AG09309 (cell line): ENCODE results near the gene SPATA33.

Experiments used
- DNase-seq: peaks from one replicate; pipeline ENCODE4 v3.0.0-alpha.2; 2010; ENCODE audit warnings: low read depth
- H3K4me3 ChIP-seq: 2 replicates; pipeline ENCODE4 v1.5.1; 2011; ENCODE audit warnings: mild to moderate bottlenecking, low read depth, low read length, moderate library complexity; ENCODE audit not compliant: control insufficient read depth
- CTCF ChIP-seq: IDR thresholded peaks from 2 replicates; pipeline ENCODE4 v1.5.1; 2011; ENCODE audit warnings: mild to moderate bottlenecking, low read depth, low read length, inconsistent platforms; ENCODE audit not compliant: insufficient read depth, control insufficient read depth; ENCODE audit errors: missing control alignments

The SPATA33 gene

DNA sequence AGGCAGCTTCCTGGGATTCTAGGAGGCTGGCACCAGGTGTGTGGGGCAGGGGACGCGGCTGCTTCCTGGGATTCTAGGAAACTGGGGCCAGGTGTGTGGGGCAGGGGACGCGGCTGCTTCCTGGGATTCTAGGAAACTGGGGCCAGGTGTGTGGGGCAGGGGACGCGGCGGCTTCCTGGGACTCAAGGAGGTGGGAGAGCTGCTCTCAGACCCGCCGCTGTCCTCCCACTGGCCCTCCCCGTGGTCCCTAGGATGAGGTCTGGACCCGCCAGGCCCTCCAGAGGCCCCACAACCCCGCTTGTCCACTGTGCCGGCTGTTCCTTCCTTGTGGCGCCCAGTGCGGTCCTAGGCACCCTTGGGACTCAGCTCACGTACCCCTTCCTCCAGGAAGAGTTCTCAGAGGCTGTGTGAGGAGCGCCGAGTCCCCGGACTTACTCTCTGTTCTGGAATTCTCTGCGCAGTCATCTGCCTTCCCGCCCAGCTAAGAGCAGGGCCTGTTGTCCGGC, 43.6 kb upstream of the SPATA33 start:
- TF ChIP-seq CTCF, result no peak
- H3K4me3 ChIP-seq, result no peak overlapping the region
- no peak for DNase-seq

- TF ChIP-seq CTCF, result no peak
- no peak overlapping the region for H3K4me3 ChIP-seq
Observed at GRCh38 chr16:89615176-89615575, 42.5 kb upstream of the SPATA33 start.

GRCh38 chr16:89615596-89616090, 42.0 kb upstream of the SPATA33 start:
- TF ChIP-seq CTCF, result peak; percentile 83
- H3K4me3 ChIP-seq, result no peak overlapping the region

More at GRCh38 chr16:89615176-89615575, 42.5 kb upstream of the SPATA33 start:
- no peak for DNase-seq

DNA sequence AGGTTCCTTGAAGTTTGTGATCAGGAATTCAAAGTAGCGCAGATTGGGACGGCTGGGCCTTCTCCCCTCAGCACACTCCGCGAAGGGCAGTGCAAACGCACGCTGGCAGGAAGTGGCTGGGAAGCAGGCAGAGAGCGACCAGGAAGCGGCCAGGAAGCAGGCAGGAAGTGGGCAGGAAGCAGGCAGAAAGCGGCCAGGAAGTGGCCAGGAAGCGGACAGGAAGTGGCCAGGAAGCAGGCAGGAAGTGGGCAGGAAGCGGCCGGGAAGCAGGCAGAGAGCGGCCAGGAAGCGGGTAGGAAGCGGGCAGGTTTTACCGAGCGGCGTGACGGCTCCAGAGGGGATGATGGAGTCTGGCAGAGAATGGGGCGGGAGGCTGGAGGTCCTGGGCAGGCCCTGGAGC, 41.0 kb upstream of the SPATA33 start:
- no peak for TF ChIP-seq CTCF
- DNase-seq, result no peak
- no peak overlapping the region for H3K4me3 ChIP-seq

More at GRCh38 chr16:89615596-89616090, 42.0 kb upstream of the SPATA33 start:
- DNase-seq, result no peak

DNA sequence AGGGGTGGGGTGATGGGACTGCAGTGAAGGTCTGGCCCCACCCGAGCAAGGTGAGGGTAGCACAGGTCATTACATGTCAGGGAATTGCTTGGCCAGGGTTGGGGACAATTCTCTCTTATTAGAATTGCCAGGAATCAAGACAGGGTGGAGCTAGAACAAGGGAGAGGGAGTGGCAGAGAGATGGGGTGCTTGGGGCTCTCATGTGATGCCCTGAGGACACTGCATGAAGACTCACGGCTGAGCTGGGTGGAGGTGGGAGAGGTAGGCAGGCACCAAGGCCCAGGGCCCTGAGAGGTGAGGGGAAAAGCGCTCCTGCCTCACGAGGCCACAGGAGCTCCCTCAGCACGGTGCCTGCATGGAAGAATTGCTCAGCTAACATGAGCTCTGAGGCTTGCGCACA, 40.6 kb upstream of the SPATA33 start:
- no peak for DNase-seq
- no peak overlapping the region for H3K4me3 ChIP-seq
- TF ChIP-seq CTCF, result no peak

- H3K4me3 ChIP-seq, result no peak overlapping the region
- DNase-seq, result no peak
- no peak for TF ChIP-seq CTCF
Observed at GRCh38 chr16:89618109-89618998, 39.3 kb upstream of the SPATA33 start.
